Measurements from ENCODE around the gene ZNF516.
A peak's percentile ranks its signal among the peaks of the same experiment; 100 is the strongest.

ZNF516 gene

GRCh38 chr18:76455003-76455676 is 39.9 kb downstream of the ZNF516 start:
- DNase-seq = no peak

GRCh38 chr18:76454418-76454817 is 40.6 kb downstream of the ZNF516 start:
- DNase-seq = no peak

GRCh38 chr18:76453932-76454331 is 41.1 kb downstream of the ZNF516 start:
- DNase-seq = no peak

GRCh38 chr18:76453057-76453561 is 41.9 kb downstream of the ZNF516 start:
- DNase-seq = no peak

GRCh38 chr18:76452357-76452756 is 42.7 kb downstream of the ZNF516 start:
- DNase-seq = peak; percentile 30

GRCh38 chr18:76451396-76452331 is 43.4 kb downstream of the ZNF516 start:
- DNase-seq = no peak

- DNase-seq = peak; percentile 39
Measured at GRCh38 chr18:76450452-76451395, 44.3 kb downstream of the ZNF516 start.

GRCh38 chr18:76449111-76449453 is 46.0 kb downstream of the ZNF516 start:
- no peak for DNase-seq

- no peak for DNase-seq
Measured at GRCh38 chr18:76448256-76449110, 46.6 kb downstream of the ZNF516 start.

- no peak for DNase-seq
Measured at GRCh38 chr18:76447258-76447890, 47.7 kb downstream of the ZNF516 start.

GRCh38 chr18:76446321-76447257 is 48.5 kb downstream of the ZNF516 start:
- DNase-seq = no peak

- DNase-seq = peak; percentile 2
Measured at GRCh38 chr18:76445741-76446232, 49.3 kb downstream of the ZNF516 start.

- peak; percentile 69 for DNase-seq
Measured at GRCh38 chr18:76445275-76445674, 49.8 kb downstream of the ZNF516 start.

- no peak for DNase-seq
Measured at GRCh38 chr18:76444446-76445105, 50.5 kb downstream of the ZNF516 start.

GRCh38 chr18:76443519-76444445 is 51.3 kb downstream of the ZNF516 start:
- DNase-seq = no peak

GRCh38 chr18:76442413-76443171 is 52.5 kb downstream of the ZNF516 start:
- DNase-seq = no peak

- DNase-seq = no peak
Measured at GRCh38 chr18:76441668-76442412, 53.2 kb downstream of the ZNF516 start.
